Activated CD4-positive, alpha-beta memory T cell treated with anti-CD3 and anti-CD28 coated beads, Interleukin-2, amount 10 ng/mL, durations not matched to agents 7 days and 5 days (primary cell): ENCODE data around the gene PER3. TPM values are rescaled to one million over a fixed set of nuclear protein-coding genes. Genes with fewer than 3 reads are reported as not detected.
"Not testable (repeated sequence)": the region's sequence is repeated elsewhere in the genome, so short reads cannot be mapped to it uniquely, and the experiment has no call there.

Source experiments
- CTCF ChIA-PET: fragments of 350-600 bp; sonication (Branson Sonifier 250); formaldehyde crosslinking; loops from one replicate; lab custom pipeline; 2021; ENCODE audit warnings: antibody characterized with exemption, inconsistent platforms; lab: Charles Lee
- POLR2A ChIA-PET: fragments of 350-600 bp; sonication (Branson Sonifier 250); formaldehyde crosslinking; loops from one replicate; lab custom pipeline; 2021; ENCODE audit warnings: antibody characterized with exemption; lab: Charles Lee
- DNase-seq: peaks from one replicate; pipeline ENCODE4 v3.0.0-alpha.2; 2020
- H3K27ac Mint-ChIP-seq: one replicate; pipeline ENCODE4 v1.8.0; 2021; ENCODE audit warnings: mild to moderate bottlenecking, mixed read lengths
- H3K27me3 Mint-ChIP-seq: one replicate; pipeline ENCODE4 v1.8.0; 2021; ENCODE audit warnings: mixed read lengths
- H3K36me3 Mint-ChIP-seq: one replicate; pipeline ENCODE4 v1.8.0; 2021; ENCODE audit warnings: low read depth, mixed read lengths
- H3K4me1 Mint-ChIP-seq: one replicate; pipeline ENCODE4 v1.8.0; 2021; ENCODE audit warnings: mixed read lengths
- H3K4me3 Mint-ChIP-seq: one replicate; pipeline ENCODE4 v1.8.0; 2021; ENCODE audit warnings: mild to moderate bottlenecking, mixed read lengths
- H3K9me3 Mint-ChIP-seq: one replicate; pipeline ENCODE4 v1.8.0; 2021; ENCODE audit warnings: mixed read lengths
- total RNA-seq, 2 experiments: library from RNA; stranded (reverse); gene quantifications; one replicate each; pipeline ENCODE4 v1.2.3, GENCODE V29; 2021

The PER3 gene
- total RNA-seq, 2 experiments from 2014 or later: 2.2 to 2.4 TPM

DNA sequence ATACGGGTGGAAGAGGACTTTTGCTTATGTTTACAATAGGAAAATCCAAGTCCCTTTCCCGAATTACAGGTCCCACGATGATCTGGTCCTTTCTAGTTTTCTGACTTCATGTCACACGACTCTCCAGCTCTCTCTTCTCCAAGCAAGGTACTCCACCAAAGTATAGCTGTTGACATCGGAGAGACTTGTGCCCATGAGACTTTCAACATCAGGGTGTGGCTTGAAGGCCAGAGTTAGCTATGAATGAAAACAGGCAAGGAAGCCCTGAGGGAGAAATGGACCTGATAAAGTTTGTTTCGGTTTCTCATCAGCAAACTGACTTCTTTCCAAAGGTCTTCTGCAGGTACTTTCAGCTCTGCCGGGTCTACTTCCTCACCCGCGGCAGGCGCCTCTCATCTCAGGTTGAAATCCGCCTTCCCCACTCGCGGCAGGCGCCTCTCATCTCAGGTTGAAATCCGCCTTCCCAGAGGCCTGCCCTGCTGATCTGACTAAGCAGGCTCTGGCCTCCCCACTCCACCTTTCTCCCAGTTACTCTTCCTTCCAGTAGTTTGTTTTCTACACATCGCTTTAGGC, 2.1 kb upstream of the PER3 start:
- H3K4me3 Mint-ChIP-seq: peak overlapping the region; percentile 62
- H3K27ac Mint-ChIP-seq: peak overlapping the region; percentile 63
- ChIA-PET POLR2A (interaction anchor here (2.5 kb wide), 1 partner anchor 11 kb away, joined by 12 read pairs; the partner anchor contains the start of gene VAMP3), CTCF (no interaction called here)
- peaks cover 29% of the 10 kb centered on the region for H3K36me3 Mint-ChIP-seq
- peaks cover 28% of the 10 kb centered on the region for H3K4me1 Mint-ChIP-seq
- H3K9me3 Mint-ChIP-seq: no peaks in the 10 kb centered on the region
- no peak for DNase-seq
- H3K27me3 Mint-ChIP-seq: peaks cover 5% of the 10 kb centered on the region

DNA sequence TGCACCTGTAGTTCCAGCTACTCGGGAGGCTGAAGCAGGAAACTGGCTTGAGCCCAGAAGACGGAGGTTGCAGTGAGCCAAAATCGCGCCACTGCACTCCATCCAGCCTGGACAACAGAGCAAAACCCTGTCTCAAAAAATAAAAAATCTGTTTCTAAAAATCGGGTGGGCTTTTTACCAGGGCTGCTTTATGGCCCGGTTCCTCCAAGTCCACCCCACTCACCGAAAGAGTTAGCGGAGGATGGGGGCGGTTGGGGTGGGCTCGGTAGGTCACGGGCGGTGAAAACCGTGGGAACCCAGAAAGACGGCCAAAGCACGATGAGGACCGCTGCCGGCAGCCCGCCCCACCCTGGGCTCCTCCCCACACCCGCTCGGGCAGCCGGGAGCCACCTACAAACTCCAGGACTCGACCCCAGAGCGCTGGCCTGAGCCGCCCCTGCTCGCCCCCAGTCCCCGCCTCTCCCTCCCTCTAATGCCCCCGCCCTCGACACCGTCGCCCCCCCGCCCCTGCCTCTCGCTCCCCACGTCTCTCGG, 846 bp upstream of the PER3 start:
- DNase-seq: peak; percentile 36
- ChIA-PET CTCF (interaction anchor here (0.8 kb wide), 1 partner anchor 31 kb away, joined by 3 read pairs; no protein-coding TSS in a partner anchor), POLR2A (interaction anchor here (2.5 kb wide), 1 partner anchor 12 kb away, joined by 12 read pairs; the partner anchor contains the start of gene VAMP3)
- peaks cover 28% of the 10 kb centered on the region for H3K4me1 Mint-ChIP-seq
- H3K36me3 Mint-ChIP-seq: peaks cover 17% of the 10 kb centered on the region
- H3K27me3 Mint-ChIP-seq: peaks cover 5% of the 10 kb centered on the region
- no peak overlapping the region for H3K27ac Mint-ChIP-seq
- no peaks in the 10 kb centered on the region for H3K9me3 Mint-ChIP-seq
- H3K4me3 Mint-ChIP-seq: peak overlapping the region; percentile 62

DNA sequence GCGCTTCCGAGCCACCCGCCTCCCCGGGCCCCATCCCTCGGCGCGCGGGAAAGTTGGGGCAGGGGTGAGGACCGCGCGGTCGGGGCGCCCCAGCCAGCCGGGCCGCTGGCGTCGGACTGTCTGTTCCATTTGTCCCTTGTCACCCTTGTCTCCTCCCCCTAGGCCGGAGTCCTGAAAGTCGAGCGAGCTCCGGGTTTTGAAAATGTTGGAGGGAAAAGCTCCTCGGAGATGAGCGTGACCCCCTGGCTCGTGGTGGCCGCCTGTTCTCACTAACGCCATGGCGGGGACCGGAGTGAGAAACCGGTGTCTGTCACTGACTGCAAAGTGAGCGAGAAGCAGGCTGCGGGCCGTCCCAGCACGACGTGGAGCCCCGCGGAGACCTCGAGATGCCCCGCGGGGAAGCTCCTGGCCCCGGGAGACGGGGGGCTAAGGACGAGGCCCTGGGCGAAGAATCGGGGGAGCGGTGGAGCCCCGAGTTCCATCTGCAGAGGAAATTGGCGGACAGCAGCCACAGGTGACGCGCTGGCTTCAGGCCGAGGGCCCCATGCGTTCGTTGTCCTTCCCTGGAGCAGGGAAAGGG, 491 bp downstream of the PER3 start:
- H3K27ac Mint-ChIP-seq: no peak overlapping the region

DNA sequence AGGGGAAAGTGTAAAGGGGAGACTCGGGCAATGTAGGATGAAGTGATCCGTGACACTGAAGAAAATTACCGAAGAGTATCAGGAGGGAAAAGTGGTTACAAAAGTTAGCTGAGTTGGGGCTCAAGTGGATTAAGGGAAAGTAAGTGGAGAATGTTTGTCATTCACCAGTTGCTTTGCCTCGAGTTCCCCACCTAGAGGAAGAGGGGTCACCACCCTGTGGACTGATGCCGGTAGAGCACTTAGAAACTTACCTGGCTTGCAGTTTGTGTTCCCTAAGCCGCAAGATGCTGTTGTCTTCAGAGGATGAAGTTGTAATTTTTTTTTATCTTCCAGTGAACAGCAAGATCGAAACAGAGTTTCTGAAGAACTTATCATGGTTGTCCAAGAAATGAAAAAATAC, 1.0 kb downstream of the PER3 start:
- H3K27me3 Mint-ChIP-seq: peaks cover 5% of the 10 kb centered on the region
- CTCF ChIA-PET: no interaction called here
- H3K9me3 Mint-ChIP-seq: peaks cover 9% of the 10 kb centered on the region
- H3K27ac Mint-ChIP-seq: no peak overlapping the region
- peaks cover 15% of the 10 kb centered on the region for H3K36me3 Mint-ChIP-seq
- POLR2A ChIA-PET: no interaction called here
- H3K4me1 Mint-ChIP-seq: peaks cover 28% of the 10 kb centered on the region
- peak overlapping the region; percentile 32 for H3K4me3 Mint-ChIP-seq
- no peak for DNase-seq

More for the DNA sequence above, 491 bp downstream of the PER3 start:
- Mint-ChIP-seq H3K27me3 (peaks cover 5% of the 10 kb centered on the region), H3K36me3 (peaks cover 10% of the 10 kb centered on the region), H3K9me3 (peaks cover 4% of the 10 kb centered on the region), H3K4me3 (peak overlapping the region; percentile 32), H3K4me1 (peaks cover 28% of the 10 kb centered on the region)
- DNase-seq: no peak
- POLR2A ChIA-PET: no interaction called here
- CTCF ChIA-PET: no interaction called here

DNA sequence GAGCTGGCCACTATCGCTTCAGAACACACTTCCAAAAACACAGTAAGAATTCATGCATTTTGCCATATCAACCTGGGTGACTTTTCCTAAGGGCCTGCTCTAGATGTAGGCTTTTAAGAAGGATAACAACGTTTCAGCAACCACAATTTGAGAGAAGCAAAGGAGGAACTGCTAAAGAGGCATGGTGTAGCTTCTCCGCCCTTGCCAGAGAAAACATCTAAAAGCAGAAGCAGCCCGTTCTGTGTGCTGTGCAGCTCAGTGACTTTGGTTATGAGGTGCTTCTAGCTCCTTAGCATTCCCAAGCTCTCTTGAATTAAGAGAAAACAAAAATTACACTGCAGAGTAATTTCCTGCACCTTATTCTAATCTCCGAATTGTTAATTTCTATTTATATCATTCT, 2.7 kb downstream of the PER3 start:
- Mint-ChIP-seq H3K4me1 (peaks cover 16% of the 10 kb centered on the region), H3K4me3 (no peak overlapping the region), H3K9me3 (peaks cover 19% of the 10 kb centered on the region), H3K27me3 (peaks cover 5% of the 10 kb centered on the region), H3K36me3 (peaks cover 9% of the 10 kb centered on the region), H3K27ac (no peak overlapping the region)
- ChIA-PET CTCF (interaction anchor here (1.7 to 2.4 kb wide), 2 partner anchors 22 to 35 kb away, joined by 3 to 8 read pairs; no protein-coding TSS in a partner anchor), POLR2A (interaction anchor here (0.9 kb wide), 1 partner anchor 15 kb away, joined by 3 read pairs; no protein-coding TSS in a partner anchor)
- no peak for DNase-seq

DNA sequence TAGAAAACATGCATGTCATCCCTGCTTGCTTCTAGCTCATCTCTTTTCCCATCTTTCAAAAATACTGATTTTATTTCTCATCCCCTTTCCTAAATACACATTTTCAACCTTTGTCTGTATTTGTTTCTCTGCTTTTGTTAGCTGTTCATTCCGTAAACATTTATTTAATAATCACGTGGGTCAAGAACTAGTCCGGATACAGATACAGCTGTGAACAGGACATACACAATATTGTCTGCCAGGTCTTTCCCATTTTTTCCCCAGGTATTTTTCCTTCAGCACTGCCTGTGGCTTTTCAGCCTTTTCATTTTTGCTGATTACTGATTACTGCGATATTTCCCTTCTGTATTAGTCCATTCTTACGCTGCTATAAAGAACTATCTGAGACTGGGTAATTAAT, 5.7 kb downstream of the PER3 start:
- H3K4me3 Mint-ChIP-seq: no peak overlapping the region
- H3K27me3 Mint-ChIP-seq: peaks cover 5% of the 10 kb centered on the region
- no peak overlapping the region for H3K27ac Mint-ChIP-seq
- peaks cover 24% of the 10 kb centered on the region for H3K9me3 Mint-ChIP-seq
- CTCF ChIA-PET: interaction anchor here (0.9 kb wide), 1 partner anchor 34 kb away, joined by 3 read pairs; no protein-coding TSS in a partner anchor
- POLR2A ChIA-PET: no interaction called here
- peaks cover 1% of the 10 kb centered on the region for H3K4me1 Mint-ChIP-seq
- H3K36me3 Mint-ChIP-seq: peaks cover 9% of the 10 kb centered on the region
- DNase-seq: no peak

DNA sequence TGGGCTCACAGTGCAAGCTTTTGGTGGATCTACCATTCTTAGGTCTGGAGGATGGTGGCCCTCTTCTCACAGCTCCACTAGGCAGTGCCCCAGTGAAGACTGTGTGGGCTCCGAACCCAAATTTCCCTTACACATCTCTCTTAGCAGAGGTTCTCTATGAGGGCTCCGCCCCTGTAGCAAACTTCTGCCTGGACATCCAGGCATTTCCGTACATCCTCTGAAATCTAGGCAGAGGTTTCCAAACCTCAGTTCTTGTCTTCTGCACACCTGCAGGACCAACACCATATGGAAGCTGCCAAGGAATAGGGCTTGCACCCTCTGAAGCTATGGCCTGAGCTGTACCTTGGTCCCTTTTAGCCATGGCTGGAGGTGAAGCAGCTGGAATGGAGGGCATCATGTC, 6.9 kb downstream of the PER3 start:
- DNase-seq, H3K4me3 Mint-ChIP-seq, H3K36me3 Mint-ChIP-seq, H3K27ac Mint-ChIP-seq, H3K4me1 Mint-ChIP-seq, POLR2A ChIA-PET, H3K27me3 Mint-ChIP-seq, CTCF ChIA-PET: not testable (repeated sequence)
- peaks cover 24% of the 10 kb centered on the region for H3K9me3 Mint-ChIP-seq

DNA sequence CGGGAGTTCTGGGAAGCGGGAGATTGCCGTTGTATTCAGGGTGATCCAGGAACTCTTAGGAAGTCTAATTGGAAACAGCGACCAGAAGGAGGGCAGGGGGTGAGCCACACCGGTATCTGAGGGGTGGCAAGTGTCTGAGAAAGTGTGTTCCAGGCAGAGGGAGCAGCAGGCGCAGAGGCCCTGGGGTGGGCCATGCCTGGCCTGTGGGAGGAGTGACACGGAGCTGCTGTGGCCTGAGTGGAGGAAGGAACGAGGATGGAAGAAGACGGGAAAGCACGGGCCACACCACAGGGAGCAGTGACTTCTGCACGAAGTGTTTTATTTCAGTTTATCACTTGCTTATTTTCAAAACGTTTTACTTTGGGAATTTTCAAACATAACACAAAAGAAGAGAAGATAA, 11.3 kb downstream of the PER3 start:
- H3K27me3 Mint-ChIP-seq: no peaks in the 10 kb centered on the region
- H3K4me1 Mint-ChIP-seq: no peaks in the 10 kb centered on the region
- no peak overlapping the region for H3K4me3 Mint-ChIP-seq
- H3K36me3 Mint-ChIP-seq: peaks cover 4% of the 10 kb centered on the region
- no peak overlapping the region for H3K27ac Mint-ChIP-seq
- H3K9me3 Mint-ChIP-seq: peaks cover 13% of the 10 kb centered on the region
- ChIA-PET CTCF (no interaction called here), POLR2A (no interaction called here)
- DNase-seq: no peak

DNA sequence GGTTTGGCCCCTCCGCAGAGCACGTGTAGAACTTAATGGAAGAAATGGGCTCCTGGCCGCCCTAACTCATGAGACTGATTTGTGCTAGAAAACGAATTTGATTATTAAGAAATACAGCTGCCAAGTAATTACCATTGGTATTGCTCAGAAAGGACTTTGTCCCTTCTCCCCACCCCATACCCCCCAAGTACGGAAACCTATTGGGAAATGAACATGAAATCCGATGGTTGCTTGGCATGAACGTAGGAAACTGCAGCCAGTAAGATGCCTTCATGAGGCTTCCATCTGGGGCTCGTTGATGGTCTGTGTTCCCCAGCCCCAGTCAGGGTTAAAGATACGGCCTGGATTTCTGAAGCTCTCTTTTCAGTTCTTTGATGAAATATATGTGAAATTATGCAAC, 21.4 kb downstream of the PER3 start:
- peaks cover 2% of the 10 kb centered on the region for H3K4me1 Mint-ChIP-seq
- ChIA-PET POLR2A (no interaction called here), CTCF (interaction anchor here (0.7 kb wide), 1 partner anchor 713 kb away, joined by 3 read pairs; no protein-coding TSS in a partner anchor)
- no peak overlapping the region for H3K27ac Mint-ChIP-seq
- DNase-seq: no peak
- no peaks in the 10 kb centered on the region for H3K36me3 Mint-ChIP-seq
- no peaks in the 10 kb centered on the region for H3K27me3 Mint-ChIP-seq
- no peak overlapping the region for H3K4me3 Mint-ChIP-seq
- H3K9me3 Mint-ChIP-seq: no peaks in the 10 kb centered on the region

DNA sequence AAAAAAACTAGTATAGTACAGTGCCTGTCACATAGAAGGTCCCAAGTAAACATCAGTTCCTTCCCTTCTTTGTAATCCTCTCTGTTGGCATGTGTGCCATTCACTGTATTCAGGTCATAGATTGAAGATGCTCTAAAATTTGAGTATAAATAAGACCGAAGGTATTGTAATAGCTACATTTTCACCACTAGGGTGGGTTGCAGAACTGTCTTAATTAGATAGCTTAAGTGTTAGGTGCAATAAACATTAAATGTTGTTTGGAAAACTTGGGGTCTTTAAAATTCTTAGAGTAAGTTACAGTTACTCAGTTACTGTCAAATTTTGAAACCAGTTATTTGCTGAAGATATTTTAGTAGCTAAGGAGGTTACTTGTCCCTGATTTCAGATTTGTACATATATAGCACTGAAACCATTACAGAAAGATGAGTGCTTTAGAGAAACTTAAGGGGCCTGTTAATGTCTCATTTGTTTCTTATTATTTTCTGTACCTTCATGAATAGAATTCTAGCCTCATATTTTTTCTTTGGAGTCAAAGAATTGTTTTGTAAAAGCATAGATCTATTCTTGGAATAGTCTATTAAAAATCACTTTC, 24.3 kb downstream of the PER3 start:
- ChIA-PET POLR2A (no interaction called here), CTCF (interaction anchor here (0.6 to 1.6 kb wide), 22 partner anchors 9 to 503 kb away, joined by 3 to 8 read pairs (median 4); partner anchors contain the start of genes PARK7 and VAMP3)
- Mint-ChIP-seq H3K4me1 (peaks cover 2% of the 10 kb centered on the region), H3K9me3 (peaks cover 5% of the 10 kb centered on the region), H3K27ac (no peak overlapping the region), H3K27me3 (no peaks in the 10 kb centered on the region), H3K4me3 (no peak overlapping the region), H3K36me3 (peaks cover 5% of the 10 kb centered on the region)
- DNase-seq: no peak

DNA sequence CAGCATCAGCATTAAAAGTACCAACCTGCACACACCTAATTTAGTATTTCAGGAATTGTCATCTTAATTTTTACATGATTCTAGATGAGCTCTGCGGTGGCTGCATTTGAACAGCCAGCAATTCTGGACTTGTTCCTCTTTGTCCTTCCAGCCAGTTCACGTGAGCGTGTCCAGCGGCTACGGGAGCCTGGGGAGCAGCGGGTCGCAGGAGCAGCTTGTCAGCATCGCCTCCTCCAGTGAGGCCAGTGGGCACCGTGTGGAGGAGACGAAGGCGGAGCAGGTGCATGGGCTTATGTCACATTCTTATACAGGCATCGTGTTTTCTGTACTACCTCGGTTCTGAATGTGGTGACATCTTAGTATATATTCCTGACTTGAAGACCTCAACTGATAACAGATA, 25.7 kb downstream of the PER3 start:
- CTCF ChIA-PET: no interaction called here
- DNase-seq: no peak
- Mint-ChIP-seq H3K36me3 (peaks cover 12% of the 10 kb centered on the region), H3K9me3 (peaks cover 15% of the 10 kb centered on the region), H3K4me3 (no peak overlapping the region), H3K27me3 (no peaks in the 10 kb centered on the region), H3K27ac (no peak overlapping the region), H3K4me1 (peaks cover 2% of the 10 kb centered on the region)
- POLR2A ChIA-PET: no interaction called here

DNA sequence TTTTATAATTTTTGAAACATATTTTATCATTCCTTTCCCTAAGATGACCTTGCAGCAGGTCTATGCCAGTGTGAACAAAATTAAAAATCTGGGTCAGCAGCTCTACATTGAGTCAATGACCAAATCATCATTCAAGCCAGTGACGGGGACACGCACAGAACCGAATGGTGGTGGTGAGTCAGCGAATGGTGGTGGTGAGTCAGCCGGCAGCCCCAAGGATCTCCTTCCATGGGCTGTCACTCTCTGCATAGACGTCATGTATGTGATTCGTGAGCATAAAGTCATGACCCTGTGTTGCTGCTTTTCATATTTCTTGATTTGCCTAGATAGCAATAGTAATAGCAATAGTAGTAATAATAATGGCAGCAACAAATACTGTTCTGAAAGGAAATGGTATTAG, 26.3 kb downstream of the PER3 start:
- no peaks in the 10 kb centered on the region for H3K27me3 Mint-ChIP-seq
- POLR2A ChIA-PET: no interaction called here
- peak; percentile 36 for DNase-seq
- no peak overlapping the region for H3K4me3 Mint-ChIP-seq
- H3K36me3 Mint-ChIP-seq: peaks cover 12% of the 10 kb centered on the region
- H3K4me1 Mint-ChIP-seq: peaks cover 2% of the 10 kb centered on the region
- CTCF ChIA-PET: no interaction called here
- peaks cover 15% of the 10 kb centered on the region for H3K9me3 Mint-ChIP-seq
- H3K27ac Mint-ChIP-seq: no peak overlapping the region

DNA sequence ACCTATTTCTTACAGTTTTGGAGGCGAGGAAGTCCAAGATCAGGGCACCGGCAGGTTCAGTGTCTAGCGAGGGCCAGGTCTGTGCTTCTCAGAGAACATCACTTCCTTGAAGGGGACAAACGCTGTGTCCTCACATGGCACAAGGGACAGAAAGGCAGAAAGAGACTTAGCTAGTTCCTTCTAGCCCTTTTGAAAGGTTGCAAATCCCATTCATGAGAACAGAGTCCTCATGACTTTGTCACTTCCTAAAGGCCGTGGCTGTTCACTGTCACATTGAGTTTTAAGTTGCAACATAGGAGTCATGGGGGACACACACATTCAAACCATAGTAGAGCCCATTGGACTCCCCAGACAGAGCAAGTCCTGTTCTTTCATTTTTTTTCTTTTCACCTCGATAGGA, 27.4 kb downstream of the PER3 start:
- no peaks in the 10 kb centered on the region for H3K27me3 Mint-ChIP-seq
- ChIA-PET CTCF (interaction anchor here (1.7 kb wide), 1 partner anchor 92 kb away, joined by 6 read pairs; no protein-coding TSS in a partner anchor), POLR2A (interaction anchor here (0.6 kb wide), 1 partner anchor 848 kb away, joined by 3 read pairs; no protein-coding TSS in a partner anchor)
- no peak overlapping the region for H3K27ac Mint-ChIP-seq
- H3K4me1 Mint-ChIP-seq: peaks cover 2% of the 10 kb centered on the region
- peaks cover 15% of the 10 kb centered on the region for H3K9me3 Mint-ChIP-seq
- no peak overlapping the region for H3K4me3 Mint-ChIP-seq
- DNase-seq: no peak
- peaks cover 12% of the 10 kb centered on the region for H3K36me3 Mint-ChIP-seq
